K562 (cell line): ENCODE measurements around the gene GEN1.

ENCODE experiments used
- RAD51 ChIP-seq: fragments of 450-650 bp; IDR thresholded peaks from 2 replicates; pipeline ENCODE4 v1.7.1; 2016; ENCODE audit warnings: low read depth, mild to moderate bottlenecking, borderline replicate concordance
- TF ChIP-seq, protein P1 (sequence below), 2 experiments: fragments of 450-650 bp; formaldehyde crosslinking in 1 of 2; IDR thresholded peaks; 2 replicates each; pipeline versions ENCODE4 v1.4.0 to v1.6.1; 2014 to 2020; ENCODE audit warnings: mild to moderate bottlenecking in 2 of 2, borderline replicate concordance in 1 of 2, low read depth in 1 of 2
- TF ChIP-seq, protein P2 (sequence below), 3 experiments: IDR thresholded peaks in 2 of 3; conservative IDR thresholded peaks in 1 of 3; 2 replicates each; pipeline ENCODE4 v1.5.1; 2011 to 2012; ENCODE audit warnings: low read length in 3 of 3, mild to moderate bottlenecking in 3 of 3, control low read depth in 2 of 3, improper control_type of control experiment in 1 of 3, inconsistent platforms in 1 of 3, low read depth in 1 of 3, mixed read lengths in 1 of 3, moderate library complexity in 1 of 3; ENCODE audit not compliant: insufficient read depth in 2 of 3
- TF ChIP-seq, protein P3 (sequence below): sonication (generic); formaldehyde crosslinking; IDR thresholded peaks from 2 replicates; pipeline ENCODE4 v1.9.0; 2022; ENCODE audit warnings: mild to moderate bottlenecking, missing genetic modification reagents

DNA sequence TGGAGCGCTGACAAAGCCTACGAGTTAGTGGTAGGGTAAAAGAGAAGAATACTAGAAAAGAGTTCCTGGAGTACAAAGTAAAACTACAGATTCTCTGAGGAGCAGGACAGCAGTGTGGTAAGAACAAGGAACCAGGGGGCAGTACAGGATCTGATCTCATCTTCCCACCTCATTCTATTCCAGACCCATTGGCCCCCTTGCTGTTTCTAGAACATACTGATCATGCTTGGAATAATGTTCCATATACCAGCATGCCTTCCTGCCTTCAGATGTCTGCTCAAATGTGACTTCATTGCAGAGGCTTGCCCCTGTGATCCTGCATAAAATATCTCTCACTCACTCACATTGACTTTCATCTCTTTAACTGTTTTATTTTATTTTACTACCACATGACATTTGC is 81.6 kb downstream of the GEN1 start:
- TF ChIP-seq, protein P1, sequence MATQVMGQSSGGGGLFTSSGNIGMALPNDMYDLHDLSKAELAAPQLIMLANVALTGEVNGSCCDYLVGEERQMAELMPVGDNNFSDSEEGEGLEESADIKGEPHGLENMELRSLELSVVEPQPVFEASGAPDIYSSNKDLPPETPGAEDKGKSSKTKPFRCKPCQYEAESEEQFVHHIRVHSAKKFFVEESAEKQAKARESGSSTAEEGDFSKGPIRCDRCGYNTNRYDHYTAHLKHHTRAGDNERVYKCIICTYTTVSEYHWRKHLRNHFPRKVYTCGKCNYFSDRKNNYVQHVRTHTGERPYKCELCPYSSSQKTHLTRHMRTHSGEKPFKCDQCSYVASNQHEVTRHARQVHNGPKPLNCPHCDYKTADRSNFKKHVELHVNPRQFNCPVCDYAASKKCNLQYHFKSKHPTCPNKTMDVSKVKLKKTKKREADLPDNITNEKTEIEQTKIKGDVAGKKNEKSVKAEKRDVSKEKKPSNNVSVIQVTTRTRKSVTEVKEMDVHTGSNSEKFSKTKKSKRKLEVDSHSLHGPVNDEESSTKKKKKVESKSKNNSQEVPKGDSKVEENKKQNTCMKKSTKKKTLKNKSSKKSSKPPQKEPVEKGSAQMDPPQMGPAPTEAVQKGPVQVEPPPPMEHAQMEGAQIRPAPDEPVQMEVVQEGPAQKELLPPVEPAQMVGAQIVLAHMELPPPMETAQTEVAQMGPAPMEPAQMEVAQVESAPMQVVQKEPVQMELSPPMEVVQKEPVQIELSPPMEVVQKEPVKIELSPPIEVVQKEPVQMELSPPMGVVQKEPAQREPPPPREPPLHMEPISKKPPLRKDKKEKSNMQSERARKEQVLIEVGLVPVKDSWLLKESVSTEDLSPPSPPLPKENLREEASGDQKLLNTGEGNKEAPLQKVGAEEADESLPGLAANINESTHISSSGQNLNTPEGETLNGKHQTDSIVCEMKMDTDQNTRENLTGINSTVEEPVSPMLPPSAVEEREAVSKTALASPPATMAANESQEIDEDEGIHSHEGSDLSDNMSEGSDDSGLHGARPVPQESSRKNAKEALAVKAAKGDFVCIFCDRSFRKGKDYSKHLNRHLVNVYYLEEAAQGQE (IDR thresholded peaks at IDR 0.05; ENCODE audit: borderline replicate concordance) = no peak
- TF ChIP-seq, protein P1 (CRISPR knock-in tag; IDR thresholded peaks at IDR 0.05; ENCODE audit: low read depth) = no peak
- TF ChIP-seq, protein P2, sequence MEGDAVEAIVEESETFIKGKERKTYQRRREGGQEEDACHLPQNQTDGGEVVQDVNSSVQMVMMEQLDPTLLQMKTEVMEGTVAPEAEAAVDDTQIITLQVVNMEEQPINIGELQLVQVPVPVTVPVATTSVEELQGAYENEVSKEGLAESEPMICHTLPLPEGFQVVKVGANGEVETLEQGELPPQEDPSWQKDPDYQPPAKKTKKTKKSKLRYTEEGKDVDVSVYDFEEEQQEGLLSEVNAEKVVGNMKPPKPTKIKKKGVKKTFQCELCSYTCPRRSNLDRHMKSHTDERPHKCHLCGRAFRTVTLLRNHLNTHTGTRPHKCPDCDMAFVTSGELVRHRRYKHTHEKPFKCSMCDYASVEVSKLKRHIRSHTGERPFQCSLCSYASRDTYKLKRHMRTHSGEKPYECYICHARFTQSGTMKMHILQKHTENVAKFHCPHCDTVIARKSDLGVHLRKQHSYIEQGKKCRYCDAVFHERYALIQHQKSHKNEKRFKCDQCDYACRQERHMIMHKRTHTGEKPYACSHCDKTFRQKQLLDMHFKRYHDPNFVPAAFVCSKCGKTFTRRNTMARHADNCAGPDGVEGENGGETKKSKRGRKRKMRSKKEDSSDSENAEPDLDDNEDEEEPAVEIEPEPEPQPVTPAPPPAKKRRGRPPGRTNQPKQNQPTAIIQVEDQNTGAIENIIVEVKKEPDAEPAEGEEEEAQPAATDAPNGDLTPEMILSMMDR (IDR thresholded peaks at IDR 0.05 in 2 of 3, conservative IDR thresholded peaks at IDR 0.05 in 1 of 3; ENCODE audit: insufficient read depth in 2 of 3, low read depth in 1 of 3, low read length in 3 of 3) = no peak
- no peak for TF ChIP-seq RAD51
- TF ChIP-seq, protein P3, sequence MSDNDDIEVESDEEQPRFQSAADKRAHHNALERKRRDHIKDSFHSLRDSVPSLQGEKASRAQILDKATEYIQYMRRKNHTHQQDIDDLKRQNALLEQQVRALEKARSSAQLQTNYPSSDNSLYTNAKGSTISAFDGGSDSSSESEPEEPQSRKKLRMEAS (CRISPR knock-in tag) = no peak
